Loucy (cell line): Measurements from ENCODE around the gene COL5A1.

Source experiments
- H2AFZ ChIP-seq: fragments of 200-600 bp; sonication (generic); 2 replicates; pipeline ENCODE4 v1.6.0; 2016; ENCODE audit warnings: antibody characterized with exemption, mild to moderate bottlenecking, low read length, moderate library complexity
- H3F3A ChIP-seq: fragments of 200-600 bp; 2 replicates; pipeline ENCODE4 v1.6.0; 2016; ENCODE audit warnings: antibody characterized with exemption, low read depth, mild to moderate bottlenecking
- H3K27me3 ChIP-seq: fragments of 200-600 bp; sonication (generic); 2 replicates; pipeline ENCODE4 v1.6.1; 2014; ENCODE audit warnings: low read length, mild to moderate bottlenecking; ENCODE audit not compliant: insufficient read depth, poor library complexity, severe bottlenecking
- H3K36me3 ChIP-seq: fragments of 200-600 bp; sonication (generic); 2 replicates; pipeline ENCODE4 v1.6.1; 2016; ENCODE audit warnings: low read length; ENCODE audit not compliant: insufficient read depth
- H3K4me1 ChIP-seq: fragments of 200-600 bp; sonication (generic); 2 replicates; pipeline ENCODE4 v1.5.1; 2014; ENCODE audit warnings: low read length, mild to moderate bottlenecking; ENCODE audit not compliant: insufficient read depth, poor library complexity, severe bottlenecking
- H3K4me2 ChIP-seq: fragments of 200-600 bp; sonication (generic); 2 replicates; pipeline ENCODE4 v1.6.0; 2014; ENCODE audit warnings: antibody characterized with exemption, low read length, low read depth, mild to moderate bottlenecking; ENCODE audit not compliant: poor library complexity, severe bottlenecking
- H3K4me3 ChIP-seq: fragments of 200-600 bp; sonication (generic); 2 replicates; pipeline ENCODE4 v1.5.1; 2014; ENCODE audit warnings: low read length, mild to moderate bottlenecking, mixed read lengths; ENCODE audit not compliant: poor library complexity, severe bottlenecking
- H3K79me2 ChIP-seq: fragments of 200-600 bp; sonication (generic); 2 replicates; pipeline ENCODE4 v1.6.1; 2014; ENCODE audit warnings: low read length; ENCODE audit not compliant: insufficient read depth
- H3K9ac ChIP-seq: fragments of 200-600 bp; sonication (generic); 2 replicates; pipeline ENCODE4 v1.6.0; 2014; ENCODE audit warnings: mild to moderate bottlenecking, low read depth, low read length, moderate library complexity; ENCODE audit not compliant: poor library complexity, severe bottlenecking
- H3K9me2 ChIP-seq: fragments of 200-600 bp; sonication (generic); replicated peaks from 2 replicates; pipeline ENCODE4 v1.6.1; 2016; ENCODE audit warnings: low read depth, low read length, mixed read lengths
- H3K9me3 ChIP-seq: fragments of 200-600 bp; sonication (generic); 2 replicates; pipeline ENCODE4 v1.6.1; 2014; ENCODE audit warnings: mild to moderate bottlenecking, antibody characterized with exemption, low read length, low read depth; ENCODE audit not compliant: insufficient read depth
- H4K20me1 ChIP-seq: fragments of 200-600 bp; sonication (generic); 2 replicates; pipeline ENCODE4 v1.6.0; 2014; ENCODE audit warnings: antibody characterized with exemption, low read length, mild to moderate bottlenecking; ENCODE audit not compliant: insufficient read depth, poor library complexity, severe bottlenecking
- EZH2phosphoT487 ChIP-seq: fragments of 200-600 bp; IDR thresholded peaks from 2 replicates; pipeline ENCODE4 v1.6.1; 2018; ENCODE audit warnings: antibody characterized with exemption, mild to moderate bottlenecking, moderate library complexity, borderline replicate concordance
- TF ChIP-seq, protein P1 (sequence below): fragments of 200-600 bp; sonication (generic); conservative IDR thresholded peaks from 2 replicates; pipeline ENCODE4 v1.5.1; 2014; ENCODE audit warnings: mild to moderate bottlenecking, antibody characterized with exemption, low read length

The COL5A1 gene

DNA sequence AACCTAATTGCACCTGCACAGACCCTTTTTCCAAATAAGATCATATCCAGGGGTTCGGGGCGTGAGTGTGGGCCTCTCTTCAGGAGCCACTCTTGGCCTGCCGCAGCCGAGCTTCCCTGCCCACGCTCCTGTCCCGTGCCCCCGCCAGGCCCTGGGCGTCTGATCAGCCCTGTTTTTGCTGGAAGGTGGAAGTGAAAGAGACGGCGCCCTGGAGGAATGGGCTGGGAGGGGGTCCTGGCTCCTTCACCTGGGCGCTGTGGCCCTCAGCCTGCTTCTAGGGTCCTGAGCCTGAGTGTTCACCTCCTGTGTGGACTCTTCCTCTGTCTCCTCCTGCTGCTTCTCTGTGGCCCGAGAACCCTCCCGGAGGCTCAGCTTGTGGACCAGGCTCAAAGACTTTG is 11.2 kb upstream of the COL5A1 start:
- H3K9me3 ChIP-seq, result no peaks in the 10 kb centered on the region
- no peak overlapping the region for H3K4me2 ChIP-seq
- H4K20me1 ChIP-seq, result no peaks in the 10 kb centered on the region
- H3F3A ChIP-seq, result no peaks in the 10 kb centered on the region
- H3K9me2 ChIP-seq, result no peaks in the 10 kb centered on the region
- no peaks in the 10 kb centered on the region for H3K79me2 ChIP-seq
- no peak for TF ChIP-seq EZH2phosphoT487
- H3K36me3 ChIP-seq, result no peaks in the 10 kb centered on the region
- H3K27me3 ChIP-seq, result no peaks in the 10 kb centered on the region
- peaks cover 3% of the 10 kb centered on the region for H3K4me1 ChIP-seq
- no peak overlapping the region for H2AFZ ChIP-seq
- no peak overlapping the region for H3K9ac ChIP-seq
- no peak overlapping the region for H3K4me3 ChIP-seq

DNA sequence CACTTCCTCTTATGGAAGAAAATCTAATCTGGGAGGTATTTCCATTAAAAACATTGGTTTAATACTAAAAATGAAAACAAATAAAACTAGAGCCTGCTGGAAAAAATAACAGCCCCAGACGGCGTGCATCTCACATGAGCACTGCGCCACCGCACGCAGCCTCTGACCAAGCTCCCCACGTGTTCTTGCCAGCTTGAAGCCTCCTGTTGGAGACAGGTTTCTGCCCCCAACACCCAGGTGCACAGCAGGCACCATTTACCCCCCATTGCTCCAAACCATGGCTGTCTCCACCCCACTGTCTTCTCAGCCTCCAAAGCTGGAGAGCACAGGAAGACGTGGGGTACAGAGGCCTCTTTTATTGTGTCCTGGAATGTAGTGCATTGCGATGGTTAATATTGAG is 10.7 kb upstream of the COL5A1 start:
- no peaks in the 10 kb centered on the region for H4K20me1 ChIP-seq
- H3K9ac ChIP-seq, result no peak overlapping the region
- H3K4me1 ChIP-seq, result peaks cover 2% of the 10 kb centered on the region
- no peak overlapping the region for H2AFZ ChIP-seq
- H3K79me2 ChIP-seq, result no peaks in the 10 kb centered on the region
- no peaks in the 10 kb centered on the region for H3K36me3 ChIP-seq
- no peaks in the 10 kb centered on the region for H3K9me3 ChIP-seq
- no peaks in the 10 kb centered on the region for H3F3A ChIP-seq
- no peak overlapping the region for H3K4me3 ChIP-seq
- H3K4me2 ChIP-seq, result no peak overlapping the region
- no peaks in the 10 kb centered on the region for H3K9me2 ChIP-seq
- no peak for TF ChIP-seq EZH2phosphoT487
- TF ChIP-seq, protein P1, sequence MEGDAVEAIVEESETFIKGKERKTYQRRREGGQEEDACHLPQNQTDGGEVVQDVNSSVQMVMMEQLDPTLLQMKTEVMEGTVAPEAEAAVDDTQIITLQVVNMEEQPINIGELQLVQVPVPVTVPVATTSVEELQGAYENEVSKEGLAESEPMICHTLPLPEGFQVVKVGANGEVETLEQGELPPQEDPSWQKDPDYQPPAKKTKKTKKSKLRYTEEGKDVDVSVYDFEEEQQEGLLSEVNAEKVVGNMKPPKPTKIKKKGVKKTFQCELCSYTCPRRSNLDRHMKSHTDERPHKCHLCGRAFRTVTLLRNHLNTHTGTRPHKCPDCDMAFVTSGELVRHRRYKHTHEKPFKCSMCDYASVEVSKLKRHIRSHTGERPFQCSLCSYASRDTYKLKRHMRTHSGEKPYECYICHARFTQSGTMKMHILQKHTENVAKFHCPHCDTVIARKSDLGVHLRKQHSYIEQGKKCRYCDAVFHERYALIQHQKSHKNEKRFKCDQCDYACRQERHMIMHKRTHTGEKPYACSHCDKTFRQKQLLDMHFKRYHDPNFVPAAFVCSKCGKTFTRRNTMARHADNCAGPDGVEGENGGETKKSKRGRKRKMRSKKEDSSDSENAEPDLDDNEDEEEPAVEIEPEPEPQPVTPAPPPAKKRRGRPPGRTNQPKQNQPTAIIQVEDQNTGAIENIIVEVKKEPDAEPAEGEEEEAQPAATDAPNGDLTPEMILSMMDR, result no peak
- H3K27me3 ChIP-seq, result no peaks in the 10 kb centered on the region

DNA sequence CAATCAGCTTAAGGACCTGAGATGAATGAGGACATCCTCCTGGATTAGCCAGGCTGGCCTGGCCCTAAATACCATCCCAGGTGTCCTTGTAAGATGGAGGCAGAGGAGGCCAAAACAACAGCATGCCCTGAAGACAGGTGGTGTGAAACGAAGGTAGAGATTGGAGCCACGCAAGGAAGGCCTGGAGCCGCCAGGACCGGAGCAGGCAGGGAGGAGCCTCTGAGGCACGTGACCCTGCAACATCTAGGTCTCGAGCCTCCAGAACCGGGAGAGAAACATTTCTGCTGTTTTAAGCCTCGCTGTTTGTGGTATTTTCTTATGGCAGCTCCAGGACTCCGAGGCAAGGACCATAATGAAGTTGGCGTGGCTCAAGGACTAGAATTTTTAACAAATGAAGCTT is 9.7 kb upstream of the COL5A1 start:
- Histone ChIP-seq H3K9ac (no peak overlapping the region), H4K20me1 (no peaks in the 10 kb centered on the region), H3K9me3 (no peaks in the 10 kb centered on the region), H3K4me1 (no peaks in the 10 kb centered on the region), H3K4me2 (no peak overlapping the region), H2AFZ (no peak overlapping the region), H3F3A (no peaks in the 10 kb centered on the region), H3K27me3 (no peaks in the 10 kb centered on the region), H3K79me2 (no peaks in the 10 kb centered on the region), H3K36me3 (no peaks in the 10 kb centered on the region), H3K9me2 (no peaks in the 10 kb centered on the region), H3K4me3 (no peak overlapping the region)
- TF ChIP-seq EZH2phosphoT487, result no peak
- TF ChIP-seq, protein P1, result no peak

DNA sequence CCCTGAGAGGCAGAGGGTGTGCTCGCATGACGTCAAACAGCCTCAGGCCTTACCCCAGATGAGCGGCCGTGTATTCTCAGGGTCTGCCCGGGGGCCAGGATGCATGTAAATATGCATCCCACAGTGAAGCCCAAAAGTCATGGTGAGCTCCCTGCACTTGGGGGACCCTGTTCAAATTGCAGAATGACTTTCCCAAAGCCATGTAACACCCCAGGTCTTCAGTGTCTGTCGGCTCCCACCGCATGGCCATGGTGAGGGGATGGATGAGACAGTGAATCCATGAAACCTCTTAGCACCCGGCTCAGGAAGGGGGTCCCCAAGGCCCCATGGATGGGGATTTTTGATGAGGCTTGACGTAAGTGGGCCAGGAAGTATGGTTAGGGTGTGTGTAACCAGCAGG is 9.3 kb upstream of the COL5A1 start:
- Histone ChIP-seq H3K36me3 (no peaks in the 10 kb centered on the region), H3K79me2 (no peaks in the 10 kb centered on the region), H3K9ac (no peak overlapping the region), H3K4me2 (no peak overlapping the region), H3K4me3 (no peak overlapping the region), H3F3A (no peaks in the 10 kb centered on the region), H4K20me1 (no peaks in the 10 kb centered on the region), H3K27me3 (no peaks in the 10 kb centered on the region), H3K9me3 (no peaks in the 10 kb centered on the region), H3K4me1 (no peaks in the 10 kb centered on the region), H2AFZ (no peak overlapping the region), H3K9me2 (no peaks in the 10 kb centered on the region)
- TF ChIP-seq EZH2phosphoT487, result no peak
- TF ChIP-seq, protein P1, result no peak
